A673 (cell line): ENCODE results near the gene EIF4E3. TPM values are rescaled to one million over a fixed set of nuclear protein-coding genes. Genes with fewer than 3 reads are reported as not detected.

Source experiments
- BruUV-seq: library from RNA; stranded (reverse); fragments of 400-500 nt; replicated peaks from 2 replicates; lab custom pipeline; 2021; lab: Mats Ljungman, UMichigan
- CTCF ChIA-PET: fragments of 300-600 bp; sonication (Branson Sonifier 250); formaldehyde crosslinking; loops from one replicate; lab custom pipeline; 2022; ENCODE audit warnings: antibody characterized with exemption; lab: Charles Lee
- POLR2A ChIA-PET: fragments of 300-600 bp; sonication (Branson Sonifier 250); formaldehyde crosslinking; loops from one replicate; lab custom pipeline; 2022; ENCODE audit warnings: antibody characterized with exemption; ENCODE audit not compliant: low non-redundant PET; lab: Charles Lee
- DNase-seq: peaks from one replicate; pipeline ENCODE4 v3.0.0-alpha.2; 2015; ENCODE audit warnings: low spot score
- H3K27ac ChIP-seq: fragments of 200-600 bp; sonication (generic); 2 replicates; pipeline ENCODE4 v1.5.1; 2016; ENCODE audit warnings: mixed run types, low read depth, mild to moderate bottlenecking, mixed read lengths, antibody characterized with exemption, low read length; ENCODE audit not compliant: poor library complexity, severe bottlenecking
- H3K27me3 ChIP-seq: fragments of 200-600 bp; sonication (generic); replicated peaks from 2 replicates; pipeline ENCODE4 v1.6.1; 2017; ENCODE audit warnings: mixed run types, low read depth, mild to moderate bottlenecking, mixed read lengths, antibody characterized with exemption, low read length; ENCODE audit not compliant: insufficient read depth, poor library complexity
- H3K36me3 ChIP-seq: fragments of 200-600 bp; sonication (generic); 2 replicates; pipeline ENCODE4 v1.6.1; 2016; ENCODE audit warnings: mixed run types, mild to moderate bottlenecking, mixed read lengths, antibody characterized with exemption, low read length; ENCODE audit not compliant: insufficient read depth, poor library complexity, severe bottlenecking
- H3K4me1 ChIP-seq: fragments of 200-600 bp; sonication (generic); 2 replicates; pipeline ENCODE4 v1.6.1; 2017; ENCODE audit warnings: mixed run types, mild to moderate bottlenecking, mixed read lengths, antibody characterized with exemption, low read length; ENCODE audit not compliant: insufficient read depth, poor library complexity, severe bottlenecking
- H3K4me3 ChIP-seq: fragments of 200-600 bp; sonication (generic); 2 replicates; pipeline ENCODE4 v1.5.1; 2016; ENCODE audit warnings: low read depth, mixed run types, mild to moderate bottlenecking, mixed read lengths, low read length; ENCODE audit not compliant: poor library complexity, severe bottlenecking
- H3K9me3 ChIP-seq: fragments of 200-600 bp; sonication (generic); 2 replicates; pipeline ENCODE4 v1.6.1; 2016; ENCODE audit warnings: mixed run types, low read depth, mild to moderate bottlenecking, mixed read lengths, antibody characterized with exemption, low read length; ENCODE audit not compliant: poor library complexity, severe bottlenecking
- EZH2 ChIP-seq: fragments of 200-600 bp; sonication (generic); IDR thresholded peaks from 2 replicates; pipeline ENCODE4 v1.6.1; 2017; ENCODE audit warnings: borderline replicate concordance, low read depth, mild to moderate bottlenecking, mixed read lengths, antibody characterized with exemption, low read length; ENCODE audit not compliant: poor library complexity, severe bottlenecking
- intact Hi-C: fragments of 100-400 bp; cut with micrococcal nuclease; formaldehyde crosslinking; loops from one replicate; pipeline ENCODE4 v1.10.0; 2022; ENCODE audit not compliant: unreplicated experiment
- total RNA-seq: library from RNA; stranded (reverse); gene quantifications from 2 replicates; pipeline ENCODE4 v1.2.3, GENCODE V29; 2021
- TF ChIP-seq, protein P1 (sequence below): fragments of 300-800, 200-600 bp; sonication (generic); conservative IDR thresholded peaks from 2 replicates; pipeline ENCODE4 v1.5.1; 2017; ENCODE audit warnings: low read depth, mild to moderate bottlenecking, antibody characterized with exemption, low read length, moderate library complexity, mixed read lengths

Gene EIF4E3
- total RNA-seq, 1 experiment from 2014 or later: 3.1 TPM

DNA sequence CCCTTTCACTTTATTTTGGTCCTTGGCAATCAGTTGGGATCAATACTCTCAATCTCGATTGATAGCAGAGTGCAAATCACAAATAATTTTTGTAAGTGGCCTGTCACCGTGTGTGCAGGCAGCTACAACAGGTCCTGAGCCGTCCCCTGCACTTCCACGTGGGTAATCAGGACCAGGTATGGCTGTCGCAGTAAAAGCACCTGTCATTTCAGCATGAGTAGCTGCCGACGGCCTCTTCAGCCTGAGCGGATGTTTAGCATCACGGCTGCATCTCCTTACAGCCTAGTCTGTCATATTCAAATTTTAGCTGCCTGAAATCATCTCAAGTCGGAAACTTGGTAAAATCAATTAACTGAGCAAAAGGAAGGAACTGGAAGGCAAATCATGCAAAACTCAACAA, 88.7 kb downstream of the EIF4E3 start:
- no peak for DNase-seq
- CTCF ChIA-PET: no interaction called here
- no TSS peak for BruUV-seq
- no peak overlapping the region for H3K27ac ChIP-seq
- no peaks in the 10 kb centered on the region for H3K9me3 ChIP-seq
- intact Hi-C loops: no loop called here
- H3K36me3 ChIP-seq: no peaks in the 10 kb centered on the region
- POLR2A ChIA-PET: no interaction called here
- H3K27me3 ChIP-seq: no peaks in the 10 kb centered on the region
- TF ChIP-seq, protein P1, sequence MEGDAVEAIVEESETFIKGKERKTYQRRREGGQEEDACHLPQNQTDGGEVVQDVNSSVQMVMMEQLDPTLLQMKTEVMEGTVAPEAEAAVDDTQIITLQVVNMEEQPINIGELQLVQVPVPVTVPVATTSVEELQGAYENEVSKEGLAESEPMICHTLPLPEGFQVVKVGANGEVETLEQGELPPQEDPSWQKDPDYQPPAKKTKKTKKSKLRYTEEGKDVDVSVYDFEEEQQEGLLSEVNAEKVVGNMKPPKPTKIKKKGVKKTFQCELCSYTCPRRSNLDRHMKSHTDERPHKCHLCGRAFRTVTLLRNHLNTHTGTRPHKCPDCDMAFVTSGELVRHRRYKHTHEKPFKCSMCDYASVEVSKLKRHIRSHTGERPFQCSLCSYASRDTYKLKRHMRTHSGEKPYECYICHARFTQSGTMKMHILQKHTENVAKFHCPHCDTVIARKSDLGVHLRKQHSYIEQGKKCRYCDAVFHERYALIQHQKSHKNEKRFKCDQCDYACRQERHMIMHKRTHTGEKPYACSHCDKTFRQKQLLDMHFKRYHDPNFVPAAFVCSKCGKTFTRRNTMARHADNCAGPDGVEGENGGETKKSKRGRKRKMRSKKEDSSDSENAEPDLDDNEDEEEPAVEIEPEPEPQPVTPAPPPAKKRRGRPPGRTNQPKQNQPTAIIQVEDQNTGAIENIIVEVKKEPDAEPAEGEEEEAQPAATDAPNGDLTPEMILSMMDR: no peak
- no peak for TF ChIP-seq EZH2
- no peaks in the 10 kb centered on the region for H3K4me1 ChIP-seq
- no peak overlapping the region for H3K4me3 ChIP-seq

DNA sequence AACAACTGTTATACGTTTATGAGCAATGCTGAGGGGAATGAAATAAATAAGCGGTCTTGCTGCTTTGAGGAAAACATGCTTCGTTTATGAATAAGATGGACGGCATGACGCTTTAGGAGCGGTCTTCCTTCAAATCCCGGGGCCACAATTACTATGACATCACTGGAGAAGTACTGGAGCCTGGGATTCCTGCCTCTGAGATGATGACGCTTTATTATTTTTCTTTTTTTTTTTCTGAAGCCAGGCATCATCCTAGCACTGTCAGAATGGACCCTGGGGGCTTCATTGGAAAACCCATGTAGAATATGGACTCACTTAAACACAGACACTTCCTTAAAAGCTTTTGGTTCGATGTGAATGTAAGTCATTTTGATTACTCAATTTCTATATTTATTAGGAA, 89.2 kb downstream of the EIF4E3 start:
- intact Hi-C loops: no loop called here
- Histone ChIP-seq H3K36me3 (no peaks in the 10 kb centered on the region), H3K4me1 (no peaks in the 10 kb centered on the region), H3K4me3 (no peak overlapping the region), H3K9me3 (no peaks in the 10 kb centered on the region), H3K27me3 (no peaks in the 10 kb centered on the region), H3K27ac (no peak overlapping the region)
- POLR2A ChIA-PET: no interaction called here
- TF ChIP-seq, protein P1: no peak
- no peak for TF ChIP-seq EZH2
- BruUV-seq: no TSS peak
- no peak for DNase-seq
- CTCF ChIA-PET: no interaction called here

DNA sequence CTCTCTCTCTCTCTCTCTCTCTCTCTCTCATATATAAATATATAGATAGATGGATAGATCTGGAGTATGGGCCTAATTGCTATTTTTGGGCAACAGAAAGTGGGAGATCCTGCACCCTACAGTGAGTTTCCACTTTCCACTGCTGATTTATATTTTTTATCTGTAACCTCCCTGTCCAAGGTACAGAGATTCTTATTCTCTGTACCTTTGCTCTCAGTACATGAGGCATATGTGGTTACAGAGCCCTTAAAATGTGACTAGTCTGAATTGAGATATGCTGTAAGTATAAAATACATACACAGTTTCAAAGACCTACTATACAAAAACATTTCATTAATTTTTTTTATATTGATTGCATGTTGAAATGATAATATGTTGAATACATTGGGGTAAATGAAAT, 90.5 kb downstream of the EIF4E3 start:
- ChIA-PET POLR2A (no interaction called here), CTCF (no interaction called here)
- intact Hi-C loops: no loop called here
- H3K27me3 ChIP-seq: no peaks in the 10 kb centered on the region
- no peak overlapping the region for H3K4me3 ChIP-seq
- no TSS peak for BruUV-seq
- no peaks in the 10 kb centered on the region for H3K4me1 ChIP-seq
- no peak overlapping the region for H3K27ac ChIP-seq
- no peaks in the 10 kb centered on the region for H3K9me3 ChIP-seq
- H3K36me3 ChIP-seq: no peaks in the 10 kb centered on the region
- TF ChIP-seq EZH2: no peak
- TF ChIP-seq, protein P1: no peak
- no peak for DNase-seq
